GM18517 (cell line): ENCODE measurements around the gene PLOD1.
A peak's percentile ranks its signal among the peaks of the same experiment; 100 is the strongest.

Experiments
- ATAC-seq: cut with Tn5 transposase; IDR thresholded peaks from one replicate; pipeline ENCODE4 v1.9.1; 2021; ENCODE audit warnings: mild to moderate bottlenecking, moderate library complexity; ENCODE audit not compliant: unreplicated experiment

The PLOD1 gene

GRCh38 chr1:11977625-11978024 is 43.1 kb downstream of the PLOD1 start:
- ATAC-seq: no peak

GRCh38 chr1:11978301-11978700 is 43.8 kb downstream of the PLOD1 start:
- no peak for ATAC-seq

- ATAC-seq: no peak
These were observed 44.7 kb downstream of the PLOD1 start for GRCh38 chr1:11979028-11979850.

GRCh38 chr1:11979851-11980675 is 45.5 kb downstream of the PLOD1 start, which contains the start of gene MFN2:
MFN2 (plus strand) TSS chr1:11980444; CDS start chr1:11989169, 8,725 bp downstream.
- peak; percentile 88 for ATAC-seq

GRCh38 chr1:11980676-11980972 is 46.1 kb downstream of the PLOD1 start:
- ATAC-seq: no peak

GRCh38 chr1:11981378-11982009 is 47.0 kb downstream of the PLOD1 start:
- ATAC-seq: no peak

GRCh38 chr1:11982010-11982392 is 47.5 kb downstream of the PLOD1 start:
- no peak for ATAC-seq

GRCh38 chr1:11984121-11984520 is 49.6 kb downstream of the PLOD1 start:
- ATAC-seq: no peak

GRCh38 chr1:11984576-11984975 is 50.1 kb downstream of the PLOD1 start:
- no peak for ATAC-seq

- ATAC-seq: no peak
These were observed 50.7 kb downstream of the PLOD1 start for GRCh38 chr1:11985171-11985570.

- no peak for ATAC-seq
These were observed 51.3 kb downstream of the PLOD1 start for GRCh38 chr1:11985851-11986250.

- ATAC-seq: no peak
These were observed 55.2 kb downstream of the PLOD1 start for GRCh38 chr1:11989669-11990068.

GRCh38 chr1:11990303-11991032 is 56.0 kb downstream of the PLOD1 start:
- ATAC-seq: no peak

- ATAC-seq: no peak
These were observed 57.6 kb downstream of the PLOD1 start for GRCh38 chr1:11991969-11992676.

- ATAC-seq: no peak
These were observed 62.7 kb downstream of the PLOD1 start for GRCh38 chr1:11997081-11997850.

GRCh38 chr1:11998636-11999035 is 64.1 kb downstream of the PLOD1 start:
- no peak for ATAC-seq

- no peak for ATAC-seq
These were observed 64.7 kb downstream of the PLOD1 start for GRCh38 chr1:11999236-11999635.

- no peak for ATAC-seq
These were observed 66.9 kb downstream of the PLOD1 start for GRCh38 chr1:12001249-12001917.

- no peak for ATAC-seq
These were observed 67.5 kb downstream of the PLOD1 start for GRCh38 chr1:12001996-12002493.
